Measurements from ENCODE around the gene CYP11A1. TPM values are rescaled to one million over a fixed set of nuclear protein-coding genes. Genes with fewer than 3 reads are reported as not detected.

CYP11A1 gene
- total RNA-seq, 1 donor from 2014 or later, result not detected

- H3K36me3 Mint-ChIP-seq (ENCODE audit: unreplicated experiment), result no peaks in the 10 kb centered on the region
- no peak overlapping the region for H3K4me3 Mint-ChIP-seq (ENCODE audit: unreplicated experiment)
- no peak for TF ChIP-seq CTCF (IDR thresholded peaks at IDR 0.05; ENCODE audit: partially characterized antibody, unreplicated experiment)
- no peak overlapping the region for H3K27ac Mint-ChIP-seq (ENCODE audit: unreplicated experiment)
- DNase-seq, result peak; percentile 6
- H3K9me3 Mint-ChIP-seq (ENCODE audit: unreplicated experiment), result no peaks in the 10 kb centered on the region
- H3K4me1 Mint-ChIP-seq (ENCODE audit: low read depth, unreplicated experiment), result peaks cover 6% of the 10 kb centered on the region
- H3K27me3 Mint-ChIP-seq (ENCODE audit: unreplicated experiment), result peaks cover 2% of the 10 kb centered on the region
These were observed 10.7 kb upstream of the CYP11A1 start for GRCh38 chr15:74377831-74378766.

- Mint-ChIP-seq H3K27ac (ENCODE audit: unreplicated experiment) (no peak overlapping the region), H3K9me3 (ENCODE audit: unreplicated experiment) (peaks cover 1% of the 10 kb centered on the region), H3K4me1 (ENCODE audit: low read depth, unreplicated experiment) (peaks cover 6% of the 10 kb centered on the region), H3K27me3 (ENCODE audit: unreplicated experiment) (no peaks in the 10 kb centered on the region), H3K36me3 (ENCODE audit: unreplicated experiment) (no peaks in the 10 kb centered on the region), H3K4me3 (ENCODE audit: unreplicated experiment) (no peak overlapping the region)
- no peak for TF ChIP-seq CTCF (IDR thresholded peaks at IDR 0.05; ENCODE audit: partially characterized antibody, unreplicated experiment)
- DNase-seq, result peak; percentile 8
These were observed 9.6 kb upstream of the CYP11A1 start for GRCh38 chr15:74376825-74377581.

GRCh38 chr15:74376226-74376625 is 8.8 kb upstream of the CYP11A1 start:
- TF ChIP-seq CTCF (IDR thresholded peaks at IDR 0.05; ENCODE audit: partially characterized antibody, unreplicated experiment), result no peak
- no peak overlapping the region for H3K27ac Mint-ChIP-seq (ENCODE audit: unreplicated experiment)
- H3K4me1 Mint-ChIP-seq (ENCODE audit: low read depth, unreplicated experiment), result peaks cover 6% of the 10 kb centered on the region
- no peak for DNase-seq
- no peak overlapping the region for H3K4me3 Mint-ChIP-seq (ENCODE audit: unreplicated experiment)
- H3K27me3 Mint-ChIP-seq (ENCODE audit: unreplicated experiment), result no peaks in the 10 kb centered on the region
- peaks cover 1% of the 10 kb centered on the region for H3K9me3 Mint-ChIP-seq (ENCODE audit: unreplicated experiment)
- no peaks in the 10 kb centered on the region for H3K36me3 Mint-ChIP-seq (ENCODE audit: unreplicated experiment)

- H3K27me3 Mint-ChIP-seq (ENCODE audit: unreplicated experiment), result no peaks in the 10 kb centered on the region
- H3K36me3 Mint-ChIP-seq (ENCODE audit: unreplicated experiment), result no peaks in the 10 kb centered on the region
- peak overlapping the region; percentile 72 for H3K4me3 Mint-ChIP-seq (ENCODE audit: unreplicated experiment)
- peaks cover 1% of the 10 kb centered on the region for H3K9me3 Mint-ChIP-seq (ENCODE audit: unreplicated experiment)
- TF ChIP-seq CTCF (IDR thresholded peaks at IDR 0.05; ENCODE audit: partially characterized antibody, unreplicated experiment), result peak; percentile 82
- DNase-seq, result peak; percentile 91
- H3K27ac Mint-ChIP-seq (ENCODE audit: unreplicated experiment), result no peak overlapping the region
- H3K4me1 Mint-ChIP-seq (ENCODE audit: low read depth, unreplicated experiment), result peaks cover 8% of the 10 kb centered on the region
These were observed 7.9 kb upstream of the CYP11A1 start for GRCh38 chr15:74375303-74375693.
